Activated naive CD4-positive, alpha-beta T cell treated with Interleukin-2 at 50 U/mL for 16 hours (primary cell): Measurements from ENCODE around the gene MCCC1.
A peak's percentile ranks its signal among the peaks of the same experiment; 100 is the strongest.
"Not testable (repeated sequence)": the region's sequence is repeated elsewhere in the genome, so short reads cannot be mapped to it uniquely, and the experiment has no call there.

Experiments used
- DNase-seq: peaks from one replicate; pipeline ENCODE4 v3.0.0-alpha.2; 2020

MCCC1 gene

GRCh38 chr3:183099026-183099837 is at the start of gene MCCC1:
MCCC1 (minus strand) TSS chr3:183099496; CDS start chr3:183099440, 56 bp downstream.
- peak; percentile 98 for DNase-seq

GRCh38 chr3:183148056-183148455 is 48.8 kb upstream of the MCCC1 start:
- no peak for DNase-seq

- DNase-seq: no peak
Measured at GRCh38 chr3:183144363-183144762, 45.1 kb upstream of the MCCC1 start.

GRCh38 chr3:183142199-183142598 is 42.9 kb upstream of the MCCC1 start:
- no peak for DNase-seq

GRCh38 chr3:183134844-183135243 is 35.5 kb upstream of the MCCC1 start:
- no peak for DNase-seq

- DNase-seq: no peak
Measured at GRCh38 chr3:183132409-183132808, 33.1 kb upstream of the MCCC1 start.

- DNase-seq: no peak
Measured at GRCh38 chr3:183131735-183132134, 32.4 kb upstream of the MCCC1 start.

- DNase-seq: no peak
Measured at GRCh38 chr3:183131186-183131725, 32.0 kb upstream of the MCCC1 start.

GRCh38 chr3:183129243-183129642 is 29.9 kb upstream of the MCCC1 start:
- no peak for DNase-seq

- DNase-seq: no peak
Measured at GRCh38 chr3:183128709-183129108, 29.4 kb upstream of the MCCC1 start.

- no peak for DNase-seq
Measured at GRCh38 chr3:183123891-183124290, 24.6 kb upstream of the MCCC1 start.

- DNase-seq: no peak
Measured at GRCh38 chr3:183122257-183122932, 23.1 kb upstream of the MCCC1 start.

- no peak for DNase-seq
Measured at GRCh38 chr3:183120538-183121215, 21.4 kb upstream of the MCCC1 start.

- DNase-seq: no peak
Measured at GRCh38 chr3:183117056-183117455, 17.8 kb upstream of the MCCC1 start.

GRCh38 chr3:183116025-183116614 is 16.8 kb upstream of the MCCC1 start:
- peak; percentile 59 for DNase-seq

- no peak for DNase-seq
Measured at GRCh38 chr3:183114384-183115178, 15.3 kb upstream of the MCCC1 start.

GRCh38 chr3:183109847-183110246 is 10.6 kb upstream of the MCCC1 start:
- DNase-seq: not testable (repeated sequence)

GRCh38 chr3:183108470-183108869 is 9.2 kb upstream of the MCCC1 start:
- DNase-seq: no peak

- no peak for DNase-seq
Measured at GRCh38 chr3:183108001-183108449, 8.7 kb upstream of the MCCC1 start.

- not testable (repeated sequence) for DNase-seq
Measured at GRCh38 chr3:183107372-183107771, 8.1 kb upstream of the MCCC1 start.

- no peak for DNase-seq
Measured at GRCh38 chr3:183106635-183107034, 7.3 kb upstream of the MCCC1 start.

GRCh38 chr3:183103950-183104349 is 4.7 kb upstream of the MCCC1 start:
- DNase-seq: not testable (repeated sequence)
